ENCODE results near the gene TRIP12. TPM values are rescaled to one million over a fixed set of nuclear protein-coding genes. Genes with fewer than 3 reads are reported as not detected.

The TRIP12 gene
- total RNA-seq, 1 experiment from 2014 or later = 368 TPM

- no TSS peak for BruUV-seq (replicated peaks)
- ATAC-seq = no peak
- TF ChIP-seq REST (IDR thresholded peaks at IDR 0.05; ENCODE audit: insufficient read depth in 1 of 2, low read depth in 2 of 2, low read length in 1 of 2) (no peak), TCF7L2 (IDR thresholded peaks at IDR 0.05; ENCODE audit: low read depth, low read length) (no peak), POLR2AphosphoS5 (IDR thresholded peaks at IDR 0.05; ENCODE audit: low read depth, low read length) (no peak), CTCF (IDR thresholded peaks at IDR 0.05) (no peak), SIN3A (IDR thresholded peaks at IDR 0.05; ENCODE audit: borderline replicate concordance, insufficient read depth, low read depth, low read length) (no peak)
- H3K4me1 ChIP-seq (ENCODE audit: control insufficient read depth, insufficient read depth, low read length) = no peaks in the 10 kb centered on the region
- no peak for DNase-seq (ENCODE audit: low read depth, low spot score)
- intact Hi-C loops (cut with micrococcal nuclease; ENCODE audit: unreplicated experiment) = no loop called here
- CTCF ChIA-PET = no interaction called here
- H3K27ac ChIP-seq (ENCODE audit: low read length) = no peak overlapping the region
- no peaks in the 10 kb centered on the region for H3K27me3 ChIP-seq (ENCODE audit: control insufficient read depth, insufficient read depth, low read length)
- in situ Hi-C loops (cut with HindIII; ENCODE audit: low pct_unique_long_range_greater_than_20kb, low sequenced_read_pairs) = no loop called here
- POLR2A ChIA-PET = no interaction called here
- H3K9me3 ChIP-seq (ENCODE audit: control insufficient read depth, insufficient read depth, low read depth, low read length) = no peaks in the 10 kb centered on the region
- no peaks in the 10 kb centered on the region for H3K36me3 ChIP-seq (ENCODE audit: control insufficient read depth, insufficient read depth, low read length)
- no peak overlapping the region for H3K4me3 ChIP-seq (ENCODE audit: low read depth in 2 of 2, low read length in 2 of 2)
Observed at GRCh38 chr2:229956491-229956890, 34.7 kb upstream of the TRIP12 start.

DNA sequence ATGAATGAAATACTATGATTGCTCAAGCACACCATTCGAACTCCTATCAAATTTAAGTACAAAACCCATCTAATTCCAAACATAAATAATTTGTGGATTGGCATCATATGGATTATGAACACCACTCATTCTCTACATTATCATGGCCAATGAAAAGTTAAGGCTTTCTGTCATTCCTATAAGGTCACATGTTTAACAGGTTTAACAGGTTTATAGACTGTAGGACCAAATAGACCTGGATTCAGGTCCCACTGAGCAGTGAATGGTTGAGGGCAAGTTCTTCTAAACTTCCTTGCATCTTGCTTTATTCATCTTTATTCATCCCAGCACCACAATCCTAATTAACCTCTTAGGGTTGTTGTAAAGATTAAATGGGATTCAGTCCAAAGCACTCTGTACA is 33.9 kb upstream of the TRIP12 start:
- Histone ChIP-seq H3K27me3 (ENCODE audit: control insufficient read depth, insufficient read depth, low read length) (no peaks in the 10 kb centered on the region), H3K27ac (ENCODE audit: low read length) (no peak overlapping the region), H3K36me3 (ENCODE audit: control insufficient read depth, insufficient read depth, low read length) (no peaks in the 10 kb centered on the region), H3K4me1 (ENCODE audit: control insufficient read depth, insufficient read depth, low read length) (no peaks in the 10 kb centered on the region), H3K4me3 (ENCODE audit: low read depth in 2 of 2, low read length in 2 of 2) (no peak overlapping the region), H3K9me3 (ENCODE audit: control insufficient read depth, insufficient read depth, low read depth, low read length) (no peaks in the 10 kb centered on the region)
- ChIA-PET CTCF (no interaction called here), POLR2A (no interaction called here)
- ATAC-seq (no peak), DNase-seq (ENCODE audit: low read depth, low spot score) (no peak)
- in situ Hi-C loops (cut with HindIII; ENCODE audit: low pct_unique_long_range_greater_than_20kb, low sequenced_read_pairs) (no loop called here), intact Hi-C loops (cut with micrococcal nuclease; ENCODE audit: unreplicated experiment) (no loop called here)
- no peak for TF ChIP-seq TCF7L2 (IDR thresholded peaks at IDR 0.05; ENCODE audit: low read depth, low read length)
- no peak for TF ChIP-seq SIN3A (IDR thresholded peaks at IDR 0.05; ENCODE audit: borderline replicate concordance, insufficient read depth, low read depth, low read length)
- no peak for TF ChIP-seq REST (IDR thresholded peaks at IDR 0.05; ENCODE audit: insufficient read depth in 1 of 2, low read depth in 2 of 2, low read length in 1 of 2)
- no peak for TF ChIP-seq POLR2AphosphoS5 (IDR thresholded peaks at IDR 0.05; ENCODE audit: low read depth, low read length)
- TF ChIP-seq CTCF (IDR thresholded peaks at IDR 0.05) = no peak
- BruUV-seq (replicated peaks) = no TSS peak
